ENCODE measurements around the gene SLC25A22. TPM values are rescaled to one million over a fixed set of nuclear protein-coding genes. Genes with fewer than 3 reads are reported as not detected.

SLC25A22 gene
- total and polyA plus RNA-seq, 9 of the 15 experiments (the other 6 are each of a cell fraction or from before 2014, with no cell fraction given), result 0.41 to 55.4 (median 11.4) TPM

DNA sequence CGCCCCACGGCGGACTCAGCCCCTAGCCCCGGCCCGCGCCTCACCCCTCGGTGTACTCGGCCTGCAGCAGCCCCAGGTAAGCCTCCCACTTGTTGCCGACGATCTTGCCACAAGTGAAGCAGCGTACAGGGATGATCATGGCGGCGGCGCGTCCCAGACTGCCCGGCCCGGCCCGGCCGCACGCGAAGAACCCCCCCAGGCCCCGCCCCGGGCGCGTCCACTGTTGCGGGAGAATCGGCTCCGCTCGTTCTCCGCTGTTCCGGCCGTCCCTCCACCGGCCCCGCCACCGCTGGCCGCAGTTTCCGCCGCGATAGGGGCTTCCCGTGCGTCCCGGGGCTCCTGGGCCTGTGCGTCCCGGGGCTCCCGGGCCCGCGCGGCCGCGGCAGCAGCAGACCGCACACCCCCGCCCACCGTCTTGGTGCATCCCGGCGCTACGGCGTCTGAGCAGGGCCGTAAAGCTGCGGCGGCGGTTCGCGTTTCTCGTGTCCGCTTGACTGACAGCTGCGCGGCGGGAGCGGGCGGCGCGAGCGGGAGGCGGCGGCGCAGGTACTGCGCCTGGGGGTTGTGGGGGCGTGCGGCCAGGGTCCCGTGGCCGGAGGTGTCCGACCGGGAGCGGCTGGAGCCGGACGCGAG is 44.4 kb upstream of the SLC25A22 start, which contains the start of the genes POLR2L and TSPAN4 (continued):
- TF ChIP-seq TAF7 (tag; IDR thresholded peaks at IDR 0.05) (peak; percentile 53; the same call in 1 of the 2 replicates), KAT7 (CRISPR knock-in tag; IDR thresholded peaks at IDR 0.05; ENCODE audit: borderline replicate concordance) (no peak; the same call in 1 of the 2 replicates), SLC30A9 (CRISPR knock-in tag; IDR thresholded peaks at IDR 0.05) (no peak), SIN3B (IDR thresholded peaks at IDR 0.05; ENCODE audit: low read depth) (peak; percentile 88), SIN3A (IDR thresholded peaks at IDR 0.05; ENCODE audit: borderline replicate concordance in 2 of 2, control insufficient read depth in 1 of 2, low read depth in 2 of 2, low read length in 2 of 2) (peak; percentile 91 to 99; a peak in 3 of 4 replicates), ZNF76 (CRISPR knock-in tag; IDR thresholded peaks at IDR 0.05; ENCODE audit: borderline replicate concordance) (no peak), ZNF583 (CRISPR knock-in tag; IDR thresholded peaks at IDR 0.05) (0 out of 2 replicates have a peak, but pooled peaks have one; percentile 12), SRSF7 (optimal IDR thresholded peaks at IDR 0.05; ENCODE audit: low read depth, low read length) (no peak), NUFIP1 (IDR thresholded peaks at IDR 0.05; ENCODE audit: partially characterized antibody) (no peak), RBM14 (IDR thresholded peaks at IDR 0.05; ENCODE audit: borderline replicate concordance, insufficient read depth, low read depth, low read length) (no peak), SMAD3 (CRISPR knock-in tag; conservative IDR thresholded peaks at IDR 0.05) (no peak), CBFB (CRISPR knock-in tag; IDR thresholded peaks at IDR 0.05) (no peak), THRAP3 (IDR thresholded peaks at IDR 0.05; ENCODE audit: borderline replicate concordance) (no peak)
- TF ChIP-seq, protein P1, sequence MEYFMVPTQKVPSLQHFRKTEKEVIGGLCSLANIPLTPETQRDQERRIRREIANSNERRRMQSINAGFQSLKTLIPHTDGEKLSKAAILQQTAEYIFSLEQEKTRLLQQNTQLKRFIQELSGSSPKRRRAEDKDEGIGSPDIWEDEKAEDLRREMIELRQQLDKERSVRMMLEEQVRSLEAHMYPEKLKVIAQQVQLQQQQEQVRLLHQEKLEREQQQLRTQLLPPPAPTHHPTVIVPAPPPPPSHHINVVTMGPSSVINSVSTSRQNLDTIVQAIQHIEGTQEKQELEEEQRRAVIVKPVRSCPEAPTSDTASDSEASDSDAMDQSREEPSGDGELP (CRISPR knock-in tag; IDR thresholded peaks at IDR 0.05; ENCODE audit: borderline replicate concordance), result peak; percentile 45
- TF ChIP-seq, protein P2, sequence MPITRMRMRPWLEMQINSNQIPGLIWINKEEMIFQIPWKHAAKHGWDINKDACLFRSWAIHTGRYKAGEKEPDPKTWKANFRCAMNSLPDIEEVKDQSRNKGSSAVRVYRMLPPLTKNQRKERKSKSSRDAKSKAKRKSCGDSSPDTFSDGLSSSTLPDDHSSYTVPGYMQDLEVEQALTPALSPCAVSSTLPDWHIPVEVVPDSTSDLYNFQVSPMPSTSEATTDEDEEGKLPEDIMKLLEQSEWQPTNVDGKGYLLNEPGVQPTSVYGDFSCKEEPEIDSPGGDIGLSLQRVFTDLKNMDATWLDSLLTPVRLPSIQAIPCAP (CRISPR knock-in tag; IDR thresholded peaks at IDR 0.05; ENCODE audit: borderline replicate concordance), result no peak
- TF ChIP-seq, protein P3, sequence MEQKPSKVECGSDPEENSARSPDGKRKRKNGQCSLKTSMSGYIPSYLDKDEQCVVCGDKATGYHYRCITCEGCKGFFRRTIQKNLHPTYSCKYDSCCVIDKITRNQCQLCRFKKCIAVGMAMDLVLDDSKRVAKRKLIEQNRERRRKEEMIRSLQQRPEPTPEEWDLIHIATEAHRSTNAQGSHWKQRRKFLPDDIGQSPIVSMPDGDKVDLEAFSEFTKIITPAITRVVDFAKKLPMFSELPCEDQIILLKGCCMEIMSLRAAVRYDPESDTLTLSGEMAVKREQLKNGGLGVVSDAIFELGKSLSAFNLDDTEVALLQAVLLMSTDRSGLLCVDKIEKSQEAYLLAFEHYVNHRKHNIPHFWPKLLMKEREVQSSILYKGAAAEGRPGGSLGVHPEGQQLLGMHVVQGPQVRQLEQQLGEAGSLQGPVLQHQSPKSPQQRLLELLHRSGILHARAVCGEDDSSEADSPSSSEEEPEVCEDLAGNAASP (IDR thresholded peaks at IDR 0.05), result no peak
- TF ChIP-seq, protein P4, sequence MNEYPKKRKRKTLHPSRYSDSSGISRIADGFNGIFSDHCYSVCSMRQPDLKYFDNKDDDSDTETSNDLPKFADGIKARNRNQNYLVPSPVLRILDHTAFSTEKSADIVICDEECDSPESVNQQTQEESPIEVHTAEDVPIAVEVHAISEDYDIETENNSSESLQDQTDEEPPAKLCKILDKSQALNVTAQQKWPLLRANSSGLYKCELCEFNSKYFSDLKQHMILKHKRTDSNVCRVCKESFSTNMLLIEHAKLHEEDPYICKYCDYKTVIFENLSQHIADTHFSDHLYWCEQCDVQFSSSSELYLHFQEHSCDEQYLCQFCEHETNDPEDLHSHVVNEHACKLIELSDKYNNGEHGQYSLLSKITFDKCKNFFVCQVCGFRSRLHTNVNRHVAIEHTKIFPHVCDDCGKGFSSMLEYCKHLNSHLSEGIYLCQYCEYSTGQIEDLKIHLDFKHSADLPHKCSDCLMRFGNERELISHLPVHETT (CRISPR knock-in tag; conservative IDR thresholded peaks at IDR 0.05 in 1 of 2, IDR thresholded peaks at IDR 0.05 in 1 of 2), result no peak
- TF ChIP-seq, protein P5, sequence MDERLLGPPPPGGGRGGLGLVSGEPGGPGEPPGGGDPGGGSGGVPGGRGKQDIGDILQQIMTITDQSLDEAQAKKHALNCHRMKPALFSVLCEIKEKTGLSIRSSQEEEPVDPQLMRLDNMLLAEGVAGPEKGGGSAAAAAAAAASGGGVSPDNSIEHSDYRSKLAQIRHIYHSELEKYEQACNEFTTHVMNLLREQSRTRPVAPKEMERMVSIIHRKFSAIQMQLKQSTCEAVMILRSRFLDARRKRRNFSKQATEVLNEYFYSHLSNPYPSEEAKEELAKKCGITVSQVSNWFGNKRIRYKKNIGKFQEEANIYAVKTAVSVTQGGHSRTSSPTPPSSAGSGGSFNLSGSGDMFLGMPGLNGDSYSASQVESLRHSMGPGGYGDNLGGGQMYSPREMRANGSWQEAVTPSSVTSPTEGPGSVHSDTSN (CRISPR knock-in tag; IDR thresholded peaks at IDR 0.05; ENCODE audit: low read depth), result peak; percentile 90
- TF ChIP-seq, protein P5 (tag; conservative IDR thresholded peaks at IDR 0.05; ENCODE audit: low read depth), result no peak

All from K562 (cell line).